Left ventricle myocardium inferior (tissue), 1 donor: ENCODE measurements around the gene PSMA1. TPM values are rescaled to one million over a fixed set of nuclear protein-coding genes. Genes with fewer than 3 reads are reported as not detected.

Experiments used
- DNase-seq: peaks from one replicate; pipeline ENCODE4 v3.0.0-alpha.2; 2020
- H3K27ac ChIP-seq: fragments of 200-600 bp; replicated peaks from 2 replicates; pipeline ENCODE4 v1.8.0; 2021
- H3K27me3 ChIP-seq: fragments of 200-600 bp; 2 replicates; pipeline ENCODE4 v1.8.0; 2021; ENCODE audit warnings: low read depth
- H3K36me3 ChIP-seq: fragments of 200-600 bp; 2 replicates; pipeline ENCODE4 v1.8.0; 2021
- H3K4me1 ChIP-seq: fragments of 200-600 bp; 2 replicates; pipeline ENCODE4 v1.8.0; 2021
- H3K4me3 ChIP-seq: fragments of 200-600 bp; 2 replicates; pipeline ENCODE4 v1.8.0; 2021; ENCODE audit warnings: mild to moderate bottlenecking, moderate library complexity
- H3K9me3 ChIP-seq: fragments of 200-600 bp; replicated peaks from 2 replicates; pipeline ENCODE4 v1.8.0; 2021
- intact Hi-C: fragments of 100-400 bp; cut with micrococcal nuclease; formaldehyde crosslinking; loops from one replicate; pipeline ENCODE4 v1.11.0; 2022
- total RNA-seq: library from RNA; stranded (reverse); fragmentation: NEBNext Ultra II Directional; extraction: Animal tissue kit (Norgen Biotek cat#: 25700); gene quantifications from one replicate; pipeline ENCODE4 v1.2.1, GENCODE V29; 2021
- TF ChIP-seq, protein P1 (sequence below): fragments of 200-600 bp; IDR thresholded peaks from 2 replicates; pipeline ENCODE4 v1.8.0; 2021; ENCODE audit warnings: antibody characterized with exemption, mild to moderate bottlenecking, borderline replicate concordance
- donor health status: DM: no; HTN: yes; CAD: no; lungs with severe emphysema.

PSMA1 gene
- total RNA-seq, 1 donor from 2014 or later, result 128 TPM

DNA sequence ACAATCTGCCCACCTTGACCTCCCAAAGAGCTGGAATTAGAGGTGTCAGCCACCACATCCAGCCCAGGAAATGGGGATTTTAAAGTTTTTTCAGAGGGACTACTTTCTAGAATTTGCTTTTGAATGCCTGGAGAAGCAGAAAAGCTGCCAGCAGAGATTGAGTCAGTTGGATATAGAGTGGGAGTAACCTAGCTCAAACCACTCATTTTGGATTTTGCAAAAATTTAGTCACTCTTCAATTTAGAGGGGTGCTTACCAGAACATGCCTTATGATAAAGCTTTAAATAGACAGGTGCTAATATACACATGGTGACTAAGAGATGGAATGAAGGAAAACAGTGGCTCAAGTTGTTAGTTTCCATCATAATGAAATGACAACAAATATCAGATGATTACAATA, 26.5 kb upstream of the PSMA1 start:
- TF ChIP-seq, protein P1, sequence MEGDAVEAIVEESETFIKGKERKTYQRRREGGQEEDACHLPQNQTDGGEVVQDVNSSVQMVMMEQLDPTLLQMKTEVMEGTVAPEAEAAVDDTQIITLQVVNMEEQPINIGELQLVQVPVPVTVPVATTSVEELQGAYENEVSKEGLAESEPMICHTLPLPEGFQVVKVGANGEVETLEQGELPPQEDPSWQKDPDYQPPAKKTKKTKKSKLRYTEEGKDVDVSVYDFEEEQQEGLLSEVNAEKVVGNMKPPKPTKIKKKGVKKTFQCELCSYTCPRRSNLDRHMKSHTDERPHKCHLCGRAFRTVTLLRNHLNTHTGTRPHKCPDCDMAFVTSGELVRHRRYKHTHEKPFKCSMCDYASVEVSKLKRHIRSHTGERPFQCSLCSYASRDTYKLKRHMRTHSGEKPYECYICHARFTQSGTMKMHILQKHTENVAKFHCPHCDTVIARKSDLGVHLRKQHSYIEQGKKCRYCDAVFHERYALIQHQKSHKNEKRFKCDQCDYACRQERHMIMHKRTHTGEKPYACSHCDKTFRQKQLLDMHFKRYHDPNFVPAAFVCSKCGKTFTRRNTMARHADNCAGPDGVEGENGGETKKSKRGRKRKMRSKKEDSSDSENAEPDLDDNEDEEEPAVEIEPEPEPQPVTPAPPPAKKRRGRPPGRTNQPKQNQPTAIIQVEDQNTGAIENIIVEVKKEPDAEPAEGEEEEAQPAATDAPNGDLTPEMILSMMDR, result no peak
- Histone ChIP-seq H3K4me3 (no peak overlapping the region), H3K4me1 (peaks cover 13% of the 10 kb centered on the region), H3K36me3 (no peaks in the 10 kb centered on the region), H3K9me3 (no peaks in the 10 kb centered on the region), H3K27me3 (no peaks in the 10 kb centered on the region), H3K27ac (no peak overlapping the region)
- intact Hi-C loops, result no loop called here
- no peak for DNase-seq

DNA sequence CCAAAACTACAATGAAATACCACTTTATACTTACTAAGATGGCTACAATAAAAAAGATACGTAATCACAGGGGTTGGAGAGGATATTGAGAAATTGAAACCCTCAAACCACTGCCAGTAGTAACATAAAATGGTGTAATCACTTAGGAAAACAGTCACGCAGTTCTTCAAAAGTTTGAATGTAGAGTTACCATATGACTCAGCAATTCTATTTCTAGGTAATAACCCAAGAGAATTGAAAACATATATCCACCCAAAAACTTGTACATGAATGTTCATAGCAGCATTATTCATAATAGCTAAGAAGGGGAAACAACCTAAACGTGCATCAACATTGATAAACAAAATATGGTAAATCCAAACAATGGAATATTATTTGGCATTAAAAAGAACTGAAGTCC, 24.4 kb upstream of the PSMA1 start:
- no peak for DNase-seq
- intact Hi-C loops, result loop anchor here (5.0 kb wide), 2 partner anchors 98 to 358 kb away; partner anchors contain the start of gene PDE3B
- no peaks in the 10 kb centered on the region for H3K36me3 ChIP-seq
- H3K4me1 ChIP-seq, result peaks cover 27% of the 10 kb centered on the region
- no peaks in the 10 kb centered on the region for H3K9me3 ChIP-seq
- TF ChIP-seq, protein P1, result no peak
- no peak overlapping the region for H3K27ac ChIP-seq
- no peak overlapping the region for H3K4me3 ChIP-seq
- H3K27me3 ChIP-seq, result no peaks in the 10 kb centered on the region

DNA sequence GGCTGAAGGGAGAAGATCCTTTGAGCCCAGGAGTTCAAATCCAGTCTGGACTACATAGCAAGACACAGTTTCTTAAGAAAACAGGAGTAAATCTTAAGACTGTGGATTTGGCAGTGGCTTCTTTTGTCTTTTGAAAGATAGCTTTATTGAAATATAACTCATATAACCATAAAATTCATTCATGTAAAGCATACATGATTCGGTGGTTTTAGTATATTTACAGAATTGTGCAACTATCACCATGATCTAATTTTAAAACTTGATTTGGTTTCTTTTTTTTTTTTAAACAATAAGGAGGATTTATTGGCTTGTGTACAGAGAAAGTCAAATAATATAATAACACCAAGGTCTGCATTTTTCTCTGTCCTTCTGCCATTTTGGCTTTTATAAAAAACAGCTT, 23.1 kb upstream of the PSMA1 start:
- no peaks in the 10 kb centered on the region for H3K27me3 ChIP-seq
- H3K4me1 ChIP-seq, result peaks cover 41% of the 10 kb centered on the region
- no peak for DNase-seq
- TF ChIP-seq, protein P1, result no peak
- H3K4me3 ChIP-seq, result no peak overlapping the region
- intact Hi-C loops, result loop anchor here (5.0 kb wide), 2 partner anchors 99 to 359 kb away; partner anchors contain the start of gene PDE3B
- no peak overlapping the region for H3K27ac ChIP-seq
- no peaks in the 10 kb centered on the region for H3K36me3 ChIP-seq
- no peaks in the 10 kb centered on the region for H3K9me3 ChIP-seq

DNA sequence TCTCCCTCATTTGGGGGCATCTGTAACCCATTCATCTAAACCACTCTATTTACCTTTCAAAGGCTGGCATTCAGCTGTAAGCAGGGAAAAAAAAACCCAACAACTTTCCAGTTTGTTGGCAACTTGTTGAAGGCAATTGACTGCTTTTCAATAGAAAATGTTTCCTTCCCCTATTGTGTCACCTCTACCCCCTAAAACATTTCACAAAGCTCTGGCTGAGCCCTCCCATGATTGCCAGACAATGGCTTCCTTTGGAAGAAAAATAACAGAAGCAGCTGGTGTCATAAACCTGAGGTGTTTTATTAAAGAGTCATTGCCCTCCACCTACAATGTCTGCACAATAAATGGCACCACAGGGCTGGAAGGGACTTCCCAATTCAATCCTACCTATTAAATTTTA, 22.1 kb upstream of the PSMA1 start:
- TF ChIP-seq, protein P1, result no peak
- Histone ChIP-seq H3K4me1 (peaks cover 50% of the 10 kb centered on the region), H3K9me3 (no peaks in the 10 kb centered on the region), H3K4me3 (no peak overlapping the region), H3K36me3 (no peaks in the 10 kb centered on the region), H3K27me3 (no peaks in the 10 kb centered on the region), H3K27ac (peak overlapping the region; percentile 33)
- intact Hi-C loops, result loop anchor here (5.0 kb wide), 2 partner anchors 100 to 360 kb away; partner anchors contain the start of gene PDE3B
- no peak for DNase-seq

DNA sequence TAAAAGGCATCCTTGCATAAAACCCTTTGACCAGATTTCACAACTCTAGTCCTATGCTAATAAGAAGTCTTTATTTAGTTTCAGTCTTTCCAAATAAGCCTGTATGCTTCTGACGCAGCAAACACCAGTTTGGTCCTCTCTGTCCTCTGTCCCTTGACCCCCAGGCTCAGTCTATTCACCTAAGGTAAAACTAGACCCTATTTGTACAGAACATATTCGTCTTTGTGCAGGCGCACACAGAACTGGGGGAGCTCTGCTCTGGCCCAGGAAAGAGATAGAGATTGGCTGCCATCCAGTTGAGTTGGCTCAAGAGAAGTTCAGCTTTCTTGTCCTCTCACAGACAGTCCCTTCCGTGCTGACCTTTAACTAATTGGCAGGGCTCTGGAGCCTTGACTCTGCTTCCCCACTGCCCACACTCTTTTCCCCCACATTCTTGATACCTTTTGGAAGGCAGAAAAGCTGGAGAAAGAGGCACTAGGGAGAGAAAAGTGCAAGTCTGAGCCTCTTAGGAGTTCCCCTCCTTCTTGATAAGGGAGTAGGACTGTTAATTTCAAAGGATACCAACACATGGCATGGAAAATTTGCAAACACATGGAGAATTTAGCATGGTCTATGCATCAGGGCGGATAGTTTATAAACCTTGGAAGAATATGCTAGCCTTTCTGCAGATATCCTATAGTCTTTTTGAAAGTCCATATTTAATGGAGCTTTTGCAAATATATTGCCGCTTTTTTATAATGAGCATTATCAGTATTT, 21.2 kb upstream of the PSMA1 start:
- H3K27me3 ChIP-seq, result no peaks in the 10 kb centered on the region
- no peak for DNase-seq
- H3K4me1 ChIP-seq, result peaks cover 52% of the 10 kb centered on the region
- intact Hi-C loops, result loop anchor here (5.0 kb wide), 2 partner anchors 101 to 361 kb away; partner anchors contain the start of gene PDE3B
- peak overlapping the region; percentile 76 for H3K27ac ChIP-seq
- no peaks in the 10 kb centered on the region for H3K9me3 ChIP-seq
- H3K36me3 ChIP-seq, result no peaks in the 10 kb centered on the region
- TF ChIP-seq, protein P1, result no peak
- peak overlapping the region; percentile 29 for H3K4me3 ChIP-seq
